Keratinocyte (primary cell): ENCODE results near the gene FBXW5. TPM values are rescaled to one million over a fixed set of nuclear protein-coding genes. Genes with fewer than 3 reads are reported as not detected.

ENCODE experiments used
- DNase-seq: peaks from one replicate; pipeline ENCODE4 v3.0.0-alpha.2; 2011; ENCODE audit warnings: low read depth, missing footprints, low spot score
- FAIRE-seq: peaks from 2 replicates; lab custom pipeline; 2011; peaks lifted over from hg19 to GRCh38; lab: Jason Lieb, UNC
- H2AFZ ChIP-seq: 2 replicates; pipeline ENCODE4 v1.6.0; 2012; ENCODE audit warnings: low read length, control low read depth, inconsistent platforms; ENCODE audit not compliant: control insufficient read depth
- H3K27ac ChIP-seq: 2 replicates; pipeline ENCODE4 v1.5.1; 2011; ENCODE audit warnings: low read length; ENCODE audit not compliant: control insufficient read depth, insufficient read depth
- H3K27me3 ChIP-seq: 3 replicates; pipeline ENCODE4 v1.6.0; 2011; ENCODE audit warnings: low read length; ENCODE audit not compliant: control insufficient read depth, insufficient read depth; ENCODE audit errors: extremely low read depth
- H3K36me3 ChIP-seq, 2 experiments: 2 replicates in 1 of 2; 3 replicates in 1 of 2; pipeline ENCODE4 v1.5.1; 2011; ENCODE audit warnings: low read length in 2 of 2, mild to moderate bottlenecking in 1 of 2; ENCODE audit not compliant: control insufficient read depth in 2 of 2, insufficient read depth in 2 of 2; ENCODE audit errors: extremely low read depth in 1 of 2
- H3K4me1 ChIP-seq: 3 replicates; pipeline ENCODE4 v1.5.1; 2011; ENCODE audit warnings: low read length; ENCODE audit not compliant: control insufficient read depth, insufficient read depth; ENCODE audit errors: extremely low read depth
- H3K4me2 ChIP-seq: 3 replicates; pipeline ENCODE4 v1.6.0; 2011; ENCODE audit warnings: low read depth, low read length; ENCODE audit not compliant: control insufficient read depth, insufficient read depth; ENCODE audit errors: extremely low read depth
- H3K4me3 ChIP-seq, 3 experiments: fragments of 200-600 bp in 1 of 3; sonication (generic) in 1 of 3; 2 replicates in 2 of 3; 3 replicates in 1 of 3; pipeline ENCODE4 v1.5.1; 2011 to 2016; ENCODE audit warnings: low read length in 3 of 3, mild to moderate bottlenecking in 3 of 3, control low read depth in 2 of 3, inconsistent platforms in 1 of 3, low read depth in 1 of 3, mixed read lengths in 1 of 3, mixed run types in 1 of 3, moderate library complexity in 1 of 3; ENCODE audit not compliant: control insufficient read depth in 2 of 3, insufficient read depth in 2 of 3; ENCODE audit errors: extremely low read depth in 1 of 3
- H3K79me2 ChIP-seq: 2 replicates; pipeline ENCODE4 v1.6.0; 2012; ENCODE audit warnings: low read length; ENCODE audit not compliant: control insufficient read depth, insufficient read depth
- H3K9ac ChIP-seq: 3 replicates; pipeline ENCODE4 v1.6.0; 2011; ENCODE audit warnings: low read length; ENCODE audit not compliant: control insufficient read depth, insufficient read depth; ENCODE audit errors: extremely low read depth
- H3K9me1 ChIP-seq: 3 replicates; pipeline ENCODE4 v1.6.0; 2011; ENCODE audit warnings: low read length; ENCODE audit not compliant: control insufficient read depth, insufficient read depth; ENCODE audit errors: extremely low read depth
- H3K9me3 ChIP-seq: 2 replicates; pipeline ENCODE4 v1.5.1; 2012; ENCODE audit warnings: low read depth, low read length; ENCODE audit not compliant: control insufficient read depth
- H4K20me1 ChIP-seq: 3 replicates; pipeline ENCODE4 v1.6.0; 2011; ENCODE audit warnings: low read length; ENCODE audit not compliant: control insufficient read depth, insufficient read depth; ENCODE audit errors: extremely low read depth
- CTCF ChIP-seq, 3 experiments: IDR thresholded peaks in 1 of 3; conservative IDR thresholded peaks in 1 of 3; optimal IDR thresholded peaks in 1 of 3; 2 replicates in 2 of 3; 3 replicates in 1 of 3; pipeline versions ENCODE3 to v1.5.1; 2011; ENCODE audit warnings: low read length in 3 of 3, mild to moderate bottlenecking in 3 of 3, moderate library complexity in 2 of 3, control low read depth in 1 of 3, inconsistent platforms in 1 of 3; ENCODE audit not compliant: insufficient read depth in 2 of 3; ENCODE audit errors: extremely low read depth in 1 of 3
- EZH2 ChIP-seq: IDR thresholded peaks from one replicate; pipeline ENCODE4 v1.6.1; 2012; ENCODE audit warnings: inconsistent platforms, mild to moderate bottlenecking, low read length, moderate library complexity
- dilution Hi-C: fragments of 300-500 bp; cut with MboI; formaldehyde crosslinking; loops from one replicate; pipeline ENCODE4 v1.7.0; 2020; ENCODE audit warnings: low sequenced_read_pairs; ENCODE audit not compliant: extremely low pct_ligation_motif_present
- polyA plus RNA-seq, 5 experiments: library from polyadenylated mRNA; depleted of rRNA in 3 of 5; stranded (reverse) in 3 of 5; stranded (forward) in 1 of 5; unstranded in 1 of 5; fragments of >200 nt; gene quantifications; 1 replicate in 1 of 5; 2 replicates in 3 of 5; 3 replicates in 1 of 5; pipeline versions ENCODE4 v1.2.1 to v1.2.3, GENCODE V29; 2011 to 2012; ENCODE audit warnings: missing spikeins in 2 of 5, low read depth in 1 of 5, low replicate concordance in 1 of 5

The FBXW5 gene
- polyA plus RNA-seq, 1 donor (not counting 4 experiments of a cell fraction or from before 2014, with no cell fraction given): 23.0 TPM

- H3K4me1 ChIP-seq: peaks cover 7% of the 10 kb centered on the region
- no peak overlapping the region for H3K4me3 ChIP-seq
- H3K27ac ChIP-seq: no peak overlapping the region
- peaks cover 18 to 27% of the 10 kb centered on the region in 2 experiments for H3K36me3 ChIP-seq
- no peaks in the 10 kb centered on the region for H3K9me1 ChIP-seq
- H2AFZ ChIP-seq: no peak overlapping the region
- TF ChIP-seq EZH2 (no peak), CTCF (optimal IDR thresholded peaks at IDR 0.05 in 1 of 3, IDR thresholded peaks at IDR 0.05 in 1 of 3, conservative IDR thresholded peaks at IDR 0.05 in 1 of 3; ENCODE audit: extremely low read depth in 1 of 3, insufficient read depth in 2 of 3, low read length in 3 of 3) (no peak)
- no peak overlapping the region for H3K9ac ChIP-seq
- dilution Hi-C loops: loop anchor here (25.0 kb wide), 1 partner anchor 130 kb away; the partner anchor contains the start of gene RABL6
- no peaks in the 10 kb centered on the region for H4K20me1 ChIP-seq
- H3K79me2 ChIP-seq: peaks cover 31% of the 10 kb centered on the region
- DNase-seq (no peak), FAIRE-seq (no peak)
- no peaks in the 10 kb centered on the region for H3K9me3 ChIP-seq
- no peaks in the 10 kb centered on the region for H3K27me3 ChIP-seq
- no peak overlapping the region for H3K4me2 ChIP-seq
Measured at GRCh38 chr9:136942112-136942880, 2.2 kb downstream of the FBXW5 start.

GRCh38 chr9:136941231-136942111, 3.1 kb downstream of the FBXW5 start:
- Histone ChIP-seq H3K4me3 (no peak overlapping the region), H3K79me2 (peaks cover 31% of the 10 kb centered on the region), H3K9me3 (no peaks in the 10 kb centered on the region), H3K27me3 (no peaks in the 10 kb centered on the region), H3K36me3 (peaks cover 18 to 29% of the 10 kb centered on the region in 2 experiments), H3K27ac (no peak overlapping the region), H3K4me2 (no peak overlapping the region), H3K4me1 (peaks cover 7% of the 10 kb centered on the region), H3K9me1 (no peaks in the 10 kb centered on the region), H4K20me1 (no peaks in the 10 kb centered on the region), H3K9ac (no peak overlapping the region), H2AFZ (no peak overlapping the region)
- TF ChIP-seq EZH2 (no peak), CTCF (optimal IDR thresholded peaks at IDR 0.05 in 1 of 3, IDR thresholded peaks at IDR 0.05 in 1 of 3, conservative IDR thresholded peaks at IDR 0.05 in 1 of 3; ENCODE audit: extremely low read depth in 1 of 3, insufficient read depth in 2 of 3, low read length in 3 of 3) (no peak)
- DNase-seq (no peak), FAIRE-seq (no peak)
- dilution Hi-C loops: loop anchor here (25.0 kb wide), 1 partner anchor 129 kb away; the partner anchor contains the start of gene RABL6
